GM19395 (cell line): ENCODE results near the gene ADAMTSL2.

Source experiments
- ATAC-seq: cut with Tn5 transposase; IDR thresholded peaks from one replicate; pipeline ENCODE4 v1.9.1; 2021; ENCODE audit warnings: mild to moderate bottlenecking, moderate library complexity; ENCODE audit not compliant: unreplicated experiment

The ADAMTSL2 gene

GRCh38 chr9:133584559-133585476 lies 50.3 kb downstream of the ADAMTSL2 start:
- ATAC-seq: no peak

DNA sequence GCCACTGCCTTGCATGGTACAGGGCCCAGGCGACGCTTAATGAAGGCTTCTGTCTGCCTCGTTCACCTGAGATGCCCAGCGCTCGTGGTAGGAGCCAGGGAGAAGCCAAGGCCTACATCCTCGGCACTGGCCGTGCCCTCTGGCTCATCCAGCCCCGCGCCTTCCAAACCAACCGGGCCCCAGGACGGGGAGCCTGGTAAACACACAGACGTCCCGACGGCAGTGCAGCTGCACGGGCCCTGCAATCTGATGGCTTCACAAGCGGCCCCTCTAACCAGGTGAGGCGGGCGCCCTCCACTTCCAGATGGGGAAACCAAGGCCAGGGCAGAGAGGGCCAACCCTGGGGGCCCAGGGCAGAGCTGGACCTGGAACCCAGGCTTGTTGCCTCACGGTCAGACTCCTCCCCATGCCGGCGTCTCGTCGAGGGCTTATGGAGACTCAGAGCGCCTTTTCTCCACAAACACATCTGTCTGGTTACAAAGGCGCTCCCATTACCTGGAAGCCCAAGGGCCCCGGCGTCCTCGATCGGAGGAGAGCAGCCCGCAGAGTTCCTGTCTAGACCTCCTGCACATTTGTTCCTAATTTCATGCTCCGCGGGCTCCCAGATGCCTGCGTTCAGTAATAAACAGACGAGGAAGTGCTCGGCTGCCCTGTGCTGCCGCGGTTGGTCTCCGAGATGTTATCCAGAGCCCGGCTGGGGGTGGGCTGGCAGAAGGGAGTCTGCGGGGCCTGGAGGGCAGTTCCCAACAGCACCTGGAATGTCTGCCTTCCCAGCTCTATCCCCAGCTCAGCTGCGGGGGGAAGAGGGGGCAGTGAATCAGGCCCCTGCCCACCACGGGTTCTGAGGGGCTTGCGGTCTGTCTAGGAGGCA lies 51.2 kb downstream of the ADAMTSL2 start:
- ATAC-seq: no peak

DNA sequence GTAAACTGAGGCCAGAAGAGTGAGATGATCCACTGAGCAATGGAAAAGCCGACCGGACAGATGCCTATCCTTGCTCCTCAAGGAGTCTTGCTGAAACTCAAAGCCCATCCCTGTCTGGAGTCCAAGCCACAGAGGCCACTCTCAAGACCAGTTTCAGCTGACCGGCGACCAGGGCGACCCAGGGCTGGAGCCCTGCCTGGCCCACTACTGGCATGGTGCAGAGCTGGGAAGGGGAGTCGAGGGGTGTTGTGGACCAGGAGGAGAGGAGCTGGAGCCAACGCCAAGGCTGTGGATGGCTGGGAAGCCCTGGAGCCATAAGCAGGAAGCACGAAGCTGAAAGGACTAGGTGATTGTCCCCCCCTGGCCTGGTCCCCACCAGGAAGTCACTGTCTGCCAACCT lies 52.5 kb downstream of the ADAMTSL2 start:
- no peak for ATAC-seq

DNA sequence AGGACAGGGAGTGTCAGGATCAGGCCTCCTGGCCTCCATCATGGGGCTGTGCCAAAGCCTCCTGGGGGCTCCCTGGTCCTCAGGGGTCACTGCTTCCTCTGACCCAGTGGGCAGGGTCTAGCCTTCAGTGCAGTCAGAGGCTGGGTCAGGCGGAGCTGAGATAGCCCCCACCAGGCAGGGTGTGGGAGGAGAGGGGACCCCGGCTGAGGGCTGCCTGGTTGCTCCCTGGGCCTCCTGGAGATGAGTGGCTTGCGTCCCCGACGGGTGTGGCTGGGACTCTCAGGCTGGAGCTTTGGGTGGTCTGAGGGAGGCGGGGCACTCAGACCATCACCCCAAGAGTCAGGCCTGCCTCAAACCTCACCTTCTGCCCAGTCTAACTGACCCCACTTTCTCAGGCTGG lies 53.0 kb downstream of the ADAMTSL2 start:
- ATAC-seq: no peak

DNA sequence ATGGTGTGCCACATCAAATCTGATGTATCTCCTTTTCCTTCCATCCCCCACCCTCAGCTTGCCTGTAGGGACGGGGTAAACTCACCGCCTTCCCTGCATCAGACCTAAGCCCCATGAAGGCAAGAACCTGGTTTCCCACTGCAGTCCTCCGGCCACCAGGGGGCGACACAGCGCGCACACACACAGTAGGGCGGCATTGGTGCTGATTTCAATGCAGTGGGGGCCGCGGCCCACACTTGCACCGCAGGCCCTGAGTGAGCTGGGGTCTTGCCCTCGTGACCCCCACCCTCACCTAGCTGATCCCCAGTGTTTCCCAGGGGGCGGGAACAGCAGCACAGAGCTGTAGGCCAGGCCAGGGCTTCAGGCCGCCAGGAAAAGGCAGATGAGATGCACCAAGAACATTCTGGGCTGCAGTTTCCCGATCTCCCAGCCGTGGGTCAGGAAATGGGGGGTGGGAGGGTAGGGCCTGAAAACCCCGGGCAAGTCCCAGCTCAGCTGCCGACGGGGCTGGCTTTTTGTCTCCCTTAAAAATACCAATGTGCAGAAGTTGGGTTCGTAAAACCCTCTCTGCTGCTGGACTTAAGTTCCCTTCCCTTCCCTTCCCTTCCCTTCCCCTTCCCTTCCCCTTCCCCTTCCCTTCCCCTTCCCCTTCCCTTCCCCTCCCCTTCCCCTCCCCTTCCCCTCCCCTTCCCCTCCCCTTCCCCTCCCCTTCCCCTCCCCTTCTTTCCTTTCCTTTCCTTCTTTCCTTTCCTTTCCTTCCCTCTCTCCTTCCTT lies 55.1 kb downstream of the ADAMTSL2 start:
- ATAC-seq: no peak

DNA sequence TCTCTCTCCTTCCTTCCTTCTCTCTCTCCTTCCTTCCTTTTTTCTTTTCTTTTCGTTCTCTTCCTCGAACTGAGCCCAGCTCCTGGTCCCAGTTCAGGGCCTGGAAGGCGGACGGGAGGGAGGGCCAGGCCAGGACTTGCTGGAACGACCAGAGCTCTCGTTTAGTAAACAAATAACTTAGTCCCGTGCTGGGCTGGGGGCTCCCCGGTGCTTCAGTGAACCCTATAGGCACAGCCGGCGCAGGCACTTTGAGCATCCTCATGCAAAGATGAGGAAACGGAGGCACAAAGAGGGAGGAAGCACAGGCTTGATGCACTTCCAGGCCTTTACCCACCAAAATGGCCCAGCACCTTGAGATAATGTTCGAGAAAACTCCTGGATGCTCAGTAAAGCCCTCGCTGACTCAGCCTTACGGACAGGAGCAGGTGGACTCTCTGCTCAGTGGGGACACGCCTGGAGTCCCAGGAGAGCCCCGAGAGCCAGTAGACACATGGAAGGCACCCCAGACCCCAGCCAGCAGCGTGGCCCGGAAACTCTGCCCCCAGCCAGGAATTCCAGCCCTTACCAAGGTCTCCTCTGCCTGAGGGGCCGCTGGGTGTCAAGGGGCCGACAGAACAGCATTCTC lies 55.8 kb downstream of the ADAMTSL2 start:
- no peak for ATAC-seq

GRCh38 chr9:133591116-133591910 lies 56.8 kb downstream of the ADAMTSL2 start:
- ATAC-seq: no peak

DNA sequence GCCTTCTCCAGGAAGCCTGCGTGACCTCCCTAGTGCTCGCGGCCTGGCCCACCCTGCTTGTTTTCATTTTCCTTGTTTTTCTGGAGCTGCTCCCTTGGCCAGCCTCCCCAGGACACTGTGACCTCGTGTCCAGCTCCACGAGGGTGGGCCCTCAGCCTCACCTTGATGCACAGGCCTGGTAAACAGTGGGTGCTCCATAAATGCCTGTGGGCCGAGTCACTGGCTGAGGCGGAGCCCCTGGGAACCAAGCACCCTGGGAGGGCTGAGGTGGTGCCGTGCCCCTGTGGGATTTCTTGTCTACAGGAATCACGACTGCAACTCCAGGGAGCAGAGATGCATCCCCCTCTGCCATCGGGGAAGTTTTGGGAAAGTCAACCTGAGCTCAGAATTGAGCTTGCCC lies 57.5 kb downstream of the ADAMTSL2 start:
- ATAC-seq: no peak

DNA sequence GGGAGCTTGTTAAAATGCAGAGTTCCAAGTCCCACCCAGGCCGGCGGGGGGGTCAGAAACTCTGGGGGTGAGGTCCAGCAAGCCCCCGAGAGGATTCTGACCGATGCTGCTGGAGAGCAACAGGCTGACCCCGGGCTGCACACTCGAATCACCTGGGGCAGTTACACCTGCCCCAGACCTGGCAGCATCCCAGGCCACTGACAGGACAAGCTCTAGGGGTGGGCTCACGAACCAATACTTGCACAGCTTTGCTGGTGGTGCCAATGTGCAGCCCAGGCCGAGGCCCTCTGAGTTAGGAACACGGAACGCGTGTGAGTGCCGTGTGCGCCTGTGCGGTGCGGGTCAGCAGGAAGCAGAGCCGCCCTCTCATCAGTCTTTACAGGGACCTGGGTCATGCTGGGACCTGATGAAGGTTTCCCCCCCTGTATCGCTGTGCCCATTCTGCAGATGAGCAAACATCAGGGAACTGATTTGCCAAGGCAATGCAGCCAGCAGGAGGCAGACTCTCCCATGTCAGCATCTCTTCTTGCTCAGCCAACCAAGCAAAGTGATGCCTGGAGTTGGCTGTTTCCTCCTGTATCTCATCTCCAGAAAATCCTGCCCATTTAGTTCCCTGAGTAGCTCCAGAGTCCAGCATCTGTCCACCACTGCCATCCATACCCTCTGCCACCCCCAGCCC lies 58.4 kb downstream of the ADAMTSL2 start:
- ATAC-seq: no peak

DNA sequence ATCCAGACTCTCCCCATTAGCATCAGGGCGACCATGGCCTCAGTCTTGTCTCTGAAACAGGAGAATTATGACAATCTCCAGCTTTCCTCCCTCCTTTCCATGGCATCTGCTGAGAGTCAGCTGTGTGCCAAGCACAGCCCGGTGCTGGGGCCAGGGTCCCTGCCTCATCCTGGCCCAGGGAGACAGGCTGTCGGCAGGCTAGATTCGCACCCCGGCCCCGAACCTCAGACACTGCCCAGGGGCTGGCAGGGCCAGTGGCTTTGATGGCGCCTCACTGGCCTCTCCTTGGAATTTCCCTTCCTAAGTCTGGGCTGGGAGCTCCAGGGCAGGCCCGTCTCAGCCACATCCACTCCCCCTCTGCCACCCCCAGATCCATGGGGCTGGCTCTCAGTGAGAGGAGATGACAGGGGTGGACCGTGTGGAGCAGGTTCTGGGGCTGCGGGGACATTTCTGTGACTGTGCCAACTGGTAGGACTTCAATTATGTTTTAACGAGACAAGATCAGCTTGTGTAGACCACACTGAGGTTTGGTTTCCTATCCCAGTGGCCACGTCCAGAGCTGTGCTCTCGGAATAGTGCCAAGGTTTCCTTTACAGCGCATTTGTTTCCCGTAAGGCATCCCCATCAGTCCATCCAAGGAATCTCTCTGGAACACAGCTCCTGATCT lies 59.2 kb downstream of the ADAMTSL2 start:
- no peak for ATAC-seq

DNA sequence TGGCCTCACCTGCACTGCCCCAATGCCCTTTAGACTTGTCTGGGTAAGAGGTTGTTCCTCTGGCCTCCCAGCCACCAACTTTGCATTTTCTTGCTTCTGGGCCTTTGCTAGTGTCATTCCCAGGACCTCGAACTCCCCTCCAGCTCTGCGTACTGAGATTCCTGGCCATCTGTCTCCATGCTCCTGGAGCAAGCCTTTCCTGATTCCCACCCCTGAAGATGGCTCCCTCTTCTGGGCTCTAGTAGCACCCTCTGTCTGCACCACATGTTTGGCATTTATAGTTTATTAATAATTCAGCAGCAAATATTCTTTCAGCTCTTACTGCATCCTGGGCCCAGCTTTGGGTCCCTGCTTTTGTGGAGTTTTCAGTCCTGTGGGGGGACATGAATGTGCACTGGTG lies 59.8 kb downstream of the ADAMTSL2 start:
- ATAC-seq: no peak

DNA sequence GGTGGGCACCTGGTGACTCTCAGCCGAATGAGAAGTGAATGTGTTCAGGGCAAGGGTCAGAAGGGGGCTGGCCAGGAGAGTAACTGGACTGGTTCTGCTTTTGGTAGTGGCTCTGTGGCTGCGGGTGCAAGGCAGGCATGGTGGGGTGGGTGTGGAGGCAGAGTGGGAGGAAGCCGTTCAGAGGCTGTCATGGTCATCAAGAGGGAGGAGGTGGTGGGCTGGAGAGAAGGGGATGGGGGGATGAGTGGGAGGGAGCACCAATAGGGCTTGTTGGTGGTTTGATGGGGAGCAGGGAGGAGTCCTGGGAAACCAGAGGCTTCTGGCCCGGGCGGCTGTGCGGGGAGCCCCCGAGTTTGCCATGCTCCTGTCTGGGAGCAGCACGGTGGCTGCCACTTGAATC lies 61.4 kb downstream of the ADAMTSL2 start:
- ATAC-seq: no peak

DNA sequence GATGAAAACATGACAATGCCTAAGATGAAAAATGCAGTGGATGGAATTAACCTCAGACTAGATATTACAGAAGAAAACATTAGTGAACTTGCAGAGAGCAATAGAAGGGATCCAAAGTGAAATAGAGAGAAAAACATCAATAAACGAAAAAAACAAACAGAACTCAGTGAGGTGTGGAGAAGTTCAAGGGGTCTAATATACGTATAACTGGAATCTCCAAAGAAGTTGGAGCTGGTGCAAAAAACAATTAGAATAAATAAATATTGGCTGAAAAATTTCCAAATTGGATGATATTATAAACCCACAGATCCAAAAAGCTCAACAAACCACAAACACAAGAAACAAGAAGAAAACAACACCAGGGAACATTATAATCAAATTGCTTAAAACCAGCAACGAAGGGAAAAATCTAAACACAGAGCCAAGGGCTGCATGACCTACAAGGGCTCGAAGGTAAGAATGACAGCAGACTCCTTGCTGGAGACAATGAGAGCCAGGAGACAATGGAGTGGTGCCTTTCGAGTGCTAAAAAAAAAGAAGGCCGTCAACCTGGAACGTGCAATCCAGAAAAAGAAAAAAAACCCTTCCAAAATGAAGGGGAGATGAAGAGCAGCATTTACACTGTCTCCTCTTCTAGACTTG lies 62.9 kb downstream of the ADAMTSL2 start:
- ATAC-seq: no peak

DNA sequence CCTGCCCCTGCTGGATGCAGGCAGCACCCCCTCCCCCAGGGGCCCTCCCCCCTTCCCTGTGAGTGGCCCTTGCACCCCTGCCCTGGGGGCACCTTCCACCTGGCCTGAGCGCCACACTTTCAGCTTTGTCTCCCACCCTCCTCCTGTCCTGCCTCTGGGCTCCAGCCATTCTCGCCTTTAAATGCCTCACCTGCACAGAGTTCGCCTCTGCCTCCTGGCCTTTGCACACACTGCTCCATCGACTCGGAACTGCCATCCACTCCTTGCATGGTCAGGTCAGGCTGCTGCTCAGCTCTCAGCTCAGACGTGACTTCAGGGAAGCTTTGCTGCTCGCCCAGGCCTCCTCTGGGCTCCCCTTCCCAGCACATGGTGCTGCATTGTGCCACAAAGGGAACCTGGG lies 64.5 kb downstream of the ADAMTSL2 start:
- ATAC-seq: no peak

GRCh38 chr9:133599470-133600173 lies 65.1 kb downstream of the ADAMTSL2 start:
- no peak for ATAC-seq

DNA sequence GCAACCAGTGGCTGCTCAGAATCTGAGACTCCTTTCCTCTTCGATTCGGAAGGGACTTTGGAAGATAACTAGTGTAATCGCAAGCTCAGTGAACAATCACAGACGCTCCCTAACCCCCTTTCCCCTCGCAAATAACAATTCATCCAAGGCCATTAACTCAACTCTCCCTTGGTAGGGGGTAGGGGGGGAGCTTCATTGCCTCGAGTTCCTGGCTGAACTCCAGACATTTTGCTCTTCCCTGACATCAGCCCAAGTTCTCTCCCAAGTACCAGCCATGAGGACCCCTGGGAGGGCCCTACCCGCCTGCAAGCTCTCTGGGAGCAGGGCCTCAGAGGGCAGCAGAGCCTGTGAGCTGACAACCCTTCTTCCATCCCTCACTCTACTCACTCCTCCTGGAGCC lies 66.2 kb downstream of the ADAMTSL2 start:
- ATAC-seq: no peak

- no peak for ATAC-seq
Measured at GRCh38 chr9:133601746-133602145, 67.2 kb downstream of the ADAMTSL2 start.

DNA sequence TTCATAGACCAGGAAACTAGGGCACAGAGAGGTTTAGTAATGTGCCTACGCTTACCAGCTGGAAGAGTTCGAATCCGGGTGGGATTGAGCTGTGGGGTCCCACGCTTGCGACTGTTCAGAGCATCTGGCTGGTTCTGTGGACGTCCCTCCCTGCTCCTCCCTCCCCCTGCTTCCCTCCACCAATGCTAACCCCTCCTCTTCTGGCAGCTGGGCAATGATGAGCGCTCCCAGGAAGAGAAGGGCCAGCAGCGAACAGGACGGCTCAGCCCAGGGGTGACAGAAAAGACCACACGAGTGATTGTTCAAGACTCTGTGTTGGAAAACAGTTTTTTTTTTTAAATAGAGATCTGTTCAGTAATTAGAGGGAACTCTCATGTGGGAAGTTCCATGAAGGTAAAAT lies 67.8 kb downstream of the ADAMTSL2 start:
- ATAC-seq: no peak
